Measurements from ENCODE around the gene GFER.
"Not testable (repeated sequence)": the region's sequence is repeated elsewhere in the genome, so short reads cannot be mapped to it uniquely, and the experiment has no call there.

The GFER gene

DNA sequence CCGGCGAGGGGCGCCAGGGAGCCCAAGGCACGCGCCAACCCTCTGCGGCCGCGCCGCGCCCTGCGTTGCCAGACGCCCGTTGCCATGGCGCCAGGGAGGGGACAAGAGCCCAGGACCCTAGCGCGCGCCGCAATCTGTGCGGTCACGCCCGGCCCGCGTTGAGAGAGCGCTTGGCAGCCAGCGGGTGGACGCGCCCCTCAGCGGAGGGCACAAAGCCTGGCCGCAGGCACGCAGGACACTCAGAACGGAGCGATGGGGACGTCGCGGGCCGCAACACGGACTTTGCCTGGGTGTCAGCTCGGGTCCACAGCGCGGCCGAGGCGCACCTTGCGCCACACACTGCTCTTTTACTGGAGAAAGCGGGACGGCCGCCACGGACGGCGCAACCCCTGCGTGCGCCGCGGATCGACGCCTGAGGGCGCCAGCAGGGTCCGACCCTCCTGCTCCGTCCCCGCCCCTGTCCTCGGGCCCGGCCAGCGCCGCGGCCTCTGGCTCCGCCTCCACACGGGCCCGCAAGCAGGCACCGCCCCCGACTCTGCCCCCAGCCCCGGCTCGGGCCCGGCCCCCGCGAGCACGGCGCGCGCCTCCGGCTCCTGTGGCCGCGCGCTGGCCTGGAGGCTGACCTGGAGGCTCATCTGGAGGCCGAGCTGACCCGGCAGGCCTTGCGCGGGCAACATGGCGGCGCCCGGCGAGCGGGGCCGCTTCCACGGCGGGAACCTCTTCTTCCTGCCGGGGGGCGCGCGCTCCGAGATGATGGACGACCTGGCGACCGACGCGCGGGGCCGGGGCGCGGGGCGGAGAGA, at the start of gene GFER:
Gene GFER (plus strand): TSS at position 650 of the 803 bp plus-strand sequence. CDS start 26 bp downstream, at position 676.
- DNase-seq (ENCODE audit: low spot score), result peak; percentile 74

DNA sequence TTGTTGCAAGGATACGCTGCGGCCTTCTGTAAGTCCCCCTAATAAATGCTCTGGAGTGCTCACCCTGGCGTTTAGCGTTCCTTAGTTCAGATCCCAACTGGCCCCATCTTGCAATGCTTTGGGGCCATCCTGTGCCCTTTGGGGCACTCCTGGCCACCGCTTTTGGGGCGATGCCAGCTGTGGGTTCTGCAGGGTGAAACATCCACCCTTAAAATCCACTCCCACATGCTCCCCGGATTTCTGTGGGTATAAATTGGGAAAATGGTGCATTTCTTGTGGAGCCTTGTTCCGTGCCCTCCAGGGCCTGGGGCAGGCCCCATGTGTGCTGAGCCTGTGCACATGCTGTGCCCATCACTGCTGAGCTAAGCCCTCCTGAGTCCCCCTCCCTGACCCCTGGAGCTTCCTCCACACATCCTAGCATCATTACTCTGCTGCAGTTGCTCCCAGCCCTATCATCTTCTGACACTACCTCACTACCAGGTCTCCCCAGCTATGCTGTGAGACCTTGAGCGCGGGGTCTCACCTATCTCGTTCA, 47.0 kb upstream of the GFER start:
- no peak for DNase-seq (ENCODE audit: low spot score)

DNA sequence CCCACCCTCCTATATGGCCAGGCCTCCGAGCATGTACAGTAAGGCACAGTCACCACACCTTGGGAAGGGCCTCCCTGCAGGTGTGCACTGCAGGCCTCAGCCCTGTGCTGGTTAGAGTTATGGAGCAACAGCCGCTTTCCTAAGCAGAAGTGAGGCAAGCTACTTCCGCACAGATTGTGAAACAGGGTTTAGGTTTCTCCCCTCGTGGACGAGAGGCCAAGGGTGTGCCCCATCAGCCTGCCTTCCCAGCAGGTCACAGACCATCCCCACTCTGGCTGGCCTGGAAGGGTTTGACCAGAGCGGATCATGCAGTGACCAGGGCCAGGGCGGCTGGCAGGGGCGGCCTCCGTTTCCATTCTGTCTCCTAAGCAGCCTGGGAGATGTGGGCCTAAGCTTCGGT, 45.7 kb upstream of the GFER start:
- no peak for DNase-seq (ENCODE audit: low spot score)

DNA sequence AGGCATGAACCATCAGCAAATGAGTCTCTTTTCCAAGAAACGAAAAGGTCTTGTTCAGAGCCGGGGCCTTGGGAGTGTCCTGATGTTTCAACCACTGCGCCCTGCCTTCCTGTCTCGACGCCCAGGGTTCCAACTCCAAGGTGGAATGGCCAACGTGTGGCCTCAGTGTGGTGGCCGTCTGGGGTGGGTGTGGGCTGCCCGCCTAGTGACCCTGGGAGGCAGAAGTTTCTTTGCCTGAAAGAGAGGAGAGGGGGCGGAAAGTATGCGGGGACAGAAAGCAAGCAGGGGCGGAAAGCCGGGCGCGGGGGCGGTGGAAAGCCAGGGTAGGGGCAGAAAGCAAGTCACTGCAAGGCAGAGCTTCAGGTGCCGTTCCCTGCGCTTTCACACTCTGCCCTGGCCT, 45.1 kb upstream of the GFER start:
- DNase-seq (ENCODE audit: low spot score), result no peak

DNA sequence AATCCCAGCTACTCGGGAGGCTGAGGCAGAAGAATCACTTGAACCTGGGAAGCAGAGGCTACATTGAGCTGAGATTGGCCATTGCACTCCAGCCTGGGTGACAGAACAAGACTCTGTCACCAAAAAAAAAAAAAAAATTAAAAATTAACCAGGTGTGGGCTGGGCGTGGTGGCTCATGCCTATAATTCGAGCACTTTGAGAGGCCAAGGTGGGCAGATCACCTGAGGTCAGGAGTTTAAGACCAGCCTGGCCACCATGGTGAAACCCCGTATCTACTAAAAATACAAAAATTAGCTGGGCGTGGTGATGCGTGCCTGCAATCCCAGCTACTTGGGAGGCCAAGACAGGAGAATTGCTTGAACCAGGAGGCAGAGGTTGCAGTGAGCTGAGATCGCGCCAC, 44.2 kb upstream of the GFER start:
- not testable (repeated sequence) for DNase-seq (ENCODE audit: low spot score)

DNA sequence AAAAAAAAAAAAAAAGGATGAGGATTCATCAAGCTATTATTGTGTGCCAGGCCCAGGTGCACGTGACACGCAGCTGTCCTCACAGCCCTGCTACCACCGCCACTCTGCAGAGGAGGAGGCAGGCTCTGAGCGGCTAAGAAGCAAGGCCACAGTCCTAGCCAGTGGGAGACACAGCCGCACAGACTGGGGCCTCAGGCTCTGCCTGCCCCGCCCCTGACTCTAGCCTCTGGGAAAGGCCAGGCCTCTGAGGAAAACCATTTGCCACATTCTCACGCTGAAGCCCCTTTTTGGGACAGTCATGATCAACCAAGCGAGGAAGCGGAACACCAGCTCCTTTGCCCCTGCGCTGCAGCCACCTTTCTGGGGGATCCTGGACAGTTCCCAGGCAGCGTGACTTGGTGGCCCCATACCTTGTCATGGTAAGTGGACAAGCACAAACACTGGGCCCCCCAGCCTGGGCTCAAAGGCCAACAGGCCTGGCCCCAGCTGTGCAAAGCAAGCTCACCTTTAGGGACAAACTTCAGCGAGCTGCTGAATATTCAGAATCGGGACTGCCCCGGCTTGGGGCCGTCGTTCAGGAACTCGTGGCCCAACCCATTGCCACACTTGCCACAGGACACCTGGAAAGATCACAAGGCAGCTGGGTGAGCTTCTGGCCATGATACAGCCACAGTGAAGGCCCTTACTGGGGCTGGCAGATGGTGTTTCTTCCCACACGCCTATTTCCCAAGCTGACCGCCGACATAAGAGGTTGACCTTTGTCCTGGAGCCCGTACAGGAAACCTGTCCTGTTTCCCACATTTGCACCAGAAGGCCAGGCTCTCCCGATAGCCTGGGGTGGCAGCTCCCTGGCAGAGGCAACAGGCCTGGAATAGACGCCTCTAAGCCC, 43.5 kb upstream of the GFER start:
- DNase-seq (ENCODE audit: low spot score), result no peak

DNA sequence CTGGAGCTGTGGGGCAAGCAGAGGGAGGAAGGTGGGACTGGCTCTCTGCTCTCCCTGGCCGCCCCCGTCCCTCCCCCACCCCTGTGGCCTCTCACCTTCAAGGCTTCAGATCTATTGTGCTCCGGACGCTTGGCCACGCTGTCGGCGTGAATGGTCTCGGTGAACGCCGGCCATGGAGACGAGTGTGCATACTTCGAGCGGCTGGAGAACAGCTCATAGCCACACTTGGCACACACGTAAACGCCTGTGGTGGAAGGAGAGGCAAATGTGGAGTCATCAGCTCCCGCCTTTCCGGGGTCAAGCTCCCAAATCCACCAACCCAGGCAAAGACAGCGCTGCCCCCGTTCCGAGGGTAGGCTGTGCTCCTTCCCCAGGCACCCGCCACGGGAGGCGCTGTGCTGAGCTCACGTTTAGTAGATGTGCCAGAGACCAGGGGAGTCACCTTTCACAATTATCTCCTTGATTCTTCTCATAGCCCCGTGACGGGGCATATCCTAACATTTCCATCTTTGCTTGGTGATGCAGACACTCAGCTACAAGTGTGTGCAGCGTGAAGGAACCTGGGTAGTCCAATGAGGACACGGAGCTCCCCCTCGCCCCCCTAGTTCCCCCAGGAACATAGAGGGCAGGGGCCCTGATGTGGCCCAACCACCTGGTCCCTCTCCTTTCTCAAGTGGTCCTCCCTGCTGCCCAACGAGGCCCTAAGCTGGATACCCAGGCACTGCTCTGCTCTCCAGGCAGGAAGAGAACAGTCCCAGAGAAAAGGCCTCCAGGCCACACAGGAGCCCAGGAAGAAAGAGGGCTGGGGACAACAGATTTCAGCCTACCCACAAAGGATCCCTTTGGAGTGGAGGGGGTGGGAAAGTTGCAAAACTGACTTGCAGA, 42.6 kb upstream of the GFER start:
- no peak for DNase-seq (ENCODE audit: low spot score)

DNA sequence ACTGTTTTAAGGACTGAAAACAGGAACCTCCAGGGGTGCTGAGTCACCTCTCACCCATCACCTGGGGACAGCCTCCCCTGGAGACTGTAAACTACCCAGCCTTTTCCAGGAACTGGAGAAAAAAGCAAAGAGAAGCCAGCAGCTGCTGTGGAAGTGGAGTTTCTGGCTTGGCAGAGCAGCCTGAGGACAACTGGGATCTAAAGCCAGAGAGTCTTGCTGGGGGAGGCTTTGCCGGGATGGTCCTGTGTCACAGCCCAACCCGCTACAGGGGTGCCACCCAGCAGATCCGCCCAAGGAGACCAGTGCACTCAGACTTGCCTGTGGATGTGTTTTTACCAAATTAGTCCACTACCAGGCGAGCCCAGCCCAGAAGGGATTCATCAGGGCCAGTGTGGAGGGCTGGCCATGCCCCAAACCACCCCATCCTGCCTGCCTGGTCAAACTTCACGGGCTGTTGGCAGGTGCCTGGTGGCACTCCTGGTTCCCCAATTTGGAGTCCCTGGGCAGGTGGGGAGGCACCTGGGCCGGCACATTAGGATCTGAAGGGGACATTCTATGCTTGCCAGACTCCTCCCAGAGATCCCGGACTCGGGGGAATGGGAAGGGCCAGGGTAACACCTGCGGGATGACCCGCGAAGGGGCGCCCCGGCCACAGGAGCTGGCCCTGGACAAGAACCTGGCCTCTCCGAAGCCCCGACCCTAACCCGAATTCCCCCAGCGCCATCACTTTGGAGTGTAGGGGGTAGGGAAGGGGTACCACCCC, 41.8 kb upstream of the GFER start:
- peak; percentile 19 for DNase-seq (ENCODE audit: low spot score)

DNA sequence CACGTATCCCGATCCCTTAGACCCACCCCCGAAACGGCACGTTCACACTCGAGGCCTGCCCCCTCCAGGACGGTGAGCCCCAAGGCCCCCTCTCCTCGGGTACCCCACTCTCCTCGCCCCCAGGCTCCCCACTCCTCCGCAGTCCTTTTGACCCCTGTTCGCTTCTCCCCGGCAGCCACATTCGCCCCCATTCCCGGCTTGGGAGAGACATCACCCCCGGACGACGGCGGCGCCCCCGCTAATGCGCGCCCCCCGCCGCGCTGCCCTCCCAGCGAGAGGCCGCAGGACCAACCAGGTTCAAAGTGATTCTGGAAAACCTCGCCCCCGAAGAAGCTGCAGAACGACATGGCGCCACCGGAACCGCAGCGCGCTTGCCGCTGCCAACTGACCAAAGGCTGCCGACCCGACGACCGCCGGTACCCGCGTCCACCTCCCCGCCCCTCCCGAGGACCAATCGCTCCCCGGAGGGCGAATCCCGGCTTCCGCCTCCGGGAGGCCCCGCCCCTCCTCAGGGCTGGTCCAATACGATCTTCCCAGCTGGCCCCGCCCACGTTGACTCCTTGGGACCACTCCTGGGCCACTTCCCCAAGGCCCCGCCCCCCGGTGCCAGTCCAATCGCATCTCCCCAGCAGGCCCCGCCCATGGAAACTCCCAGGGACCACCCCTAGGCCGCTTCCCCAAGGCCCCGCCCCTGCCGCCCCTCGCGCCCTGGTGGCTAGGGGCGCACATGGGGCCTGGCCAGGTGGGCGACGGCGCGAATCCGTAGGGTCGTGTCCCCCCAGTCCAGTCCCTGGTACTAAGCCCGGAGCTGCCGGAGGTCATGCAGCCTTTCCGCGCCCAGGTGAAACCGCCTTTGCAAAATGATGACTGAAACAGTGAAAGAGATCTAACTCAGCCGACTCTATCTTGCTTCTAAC, 40.9 kb upstream of the GFER start, which contains the start of gene MSRB1:
Gene MSRB1 (minus strand): TSS at position 390 of the 917 bp plus-strand sequence. CDS start 43 bp downstream, at position 347.
- DNase-seq (ENCODE audit: low spot score), result peak; percentile 98

DNA sequence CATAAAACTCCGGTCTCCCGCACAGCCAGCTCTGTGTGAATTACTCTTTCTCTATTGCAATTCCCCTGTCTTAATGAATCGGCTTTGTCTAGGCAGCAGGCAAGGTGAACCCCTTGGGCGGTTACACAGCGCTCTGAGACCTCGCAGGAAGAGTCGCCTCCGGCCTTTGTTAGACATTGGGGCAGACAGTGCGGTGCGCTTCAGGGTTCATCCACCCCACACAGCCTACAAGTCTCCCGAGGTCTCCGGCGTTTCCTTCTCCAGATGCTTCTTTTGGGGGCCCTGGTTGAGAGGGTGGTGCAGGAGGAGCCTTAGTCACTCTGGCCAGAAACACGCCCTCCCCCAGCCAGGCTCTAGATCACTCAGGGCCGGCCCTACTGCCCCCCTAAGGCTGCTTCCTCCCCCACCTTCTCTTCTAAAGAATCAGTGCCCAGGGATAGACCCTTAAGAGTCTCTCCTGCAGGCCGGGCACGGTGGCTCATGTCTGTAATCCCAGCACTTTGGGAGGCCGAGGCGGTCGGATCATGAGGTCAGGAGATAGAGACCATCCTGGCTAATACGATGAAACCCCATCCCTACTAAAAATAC, 39.3 kb upstream of the GFER start:
- DNase-seq (ENCODE audit: low spot score), result no peak

DNA sequence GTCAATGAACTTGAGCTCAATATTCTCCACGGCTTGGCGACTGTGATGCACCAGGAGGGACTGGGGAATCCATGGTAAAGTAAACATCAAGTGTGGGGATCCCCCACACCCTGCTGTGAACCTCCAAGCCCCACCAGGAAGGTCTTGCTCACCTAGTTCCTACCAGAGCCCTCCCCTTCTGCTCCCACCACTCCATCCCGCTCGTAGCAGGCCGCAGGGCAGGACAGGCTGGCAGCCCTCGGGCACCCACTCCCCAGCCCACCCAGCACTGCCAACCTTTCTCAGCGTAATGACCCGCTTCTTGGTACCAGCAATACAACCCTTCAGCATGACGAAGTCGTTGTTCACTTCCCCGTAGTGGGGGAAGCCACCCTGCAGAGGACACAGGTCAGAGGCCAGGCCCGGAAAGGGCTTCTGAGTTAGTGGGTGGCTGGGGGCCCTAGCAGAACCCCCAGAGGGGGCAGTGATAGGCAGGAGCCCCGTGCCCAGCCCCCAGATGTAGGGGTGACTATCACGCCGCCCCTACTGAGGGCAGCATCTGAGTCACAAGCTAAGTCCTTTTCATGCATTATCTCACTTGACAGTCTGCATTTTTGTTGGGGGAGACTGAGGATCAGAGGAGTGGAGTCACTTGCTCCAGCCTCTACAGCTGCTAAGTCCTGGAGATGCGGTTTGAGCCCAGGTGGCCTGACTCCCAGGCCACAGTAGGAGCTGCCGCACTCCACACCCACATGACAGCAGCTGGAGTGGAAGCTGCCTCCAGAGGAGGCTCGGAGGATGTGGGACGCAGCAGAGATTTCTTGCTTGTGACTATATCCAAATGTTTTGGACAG, 38.2 kb upstream of the GFER start:
- DNase-seq (ENCODE audit: low spot score), result no peak

DNA sequence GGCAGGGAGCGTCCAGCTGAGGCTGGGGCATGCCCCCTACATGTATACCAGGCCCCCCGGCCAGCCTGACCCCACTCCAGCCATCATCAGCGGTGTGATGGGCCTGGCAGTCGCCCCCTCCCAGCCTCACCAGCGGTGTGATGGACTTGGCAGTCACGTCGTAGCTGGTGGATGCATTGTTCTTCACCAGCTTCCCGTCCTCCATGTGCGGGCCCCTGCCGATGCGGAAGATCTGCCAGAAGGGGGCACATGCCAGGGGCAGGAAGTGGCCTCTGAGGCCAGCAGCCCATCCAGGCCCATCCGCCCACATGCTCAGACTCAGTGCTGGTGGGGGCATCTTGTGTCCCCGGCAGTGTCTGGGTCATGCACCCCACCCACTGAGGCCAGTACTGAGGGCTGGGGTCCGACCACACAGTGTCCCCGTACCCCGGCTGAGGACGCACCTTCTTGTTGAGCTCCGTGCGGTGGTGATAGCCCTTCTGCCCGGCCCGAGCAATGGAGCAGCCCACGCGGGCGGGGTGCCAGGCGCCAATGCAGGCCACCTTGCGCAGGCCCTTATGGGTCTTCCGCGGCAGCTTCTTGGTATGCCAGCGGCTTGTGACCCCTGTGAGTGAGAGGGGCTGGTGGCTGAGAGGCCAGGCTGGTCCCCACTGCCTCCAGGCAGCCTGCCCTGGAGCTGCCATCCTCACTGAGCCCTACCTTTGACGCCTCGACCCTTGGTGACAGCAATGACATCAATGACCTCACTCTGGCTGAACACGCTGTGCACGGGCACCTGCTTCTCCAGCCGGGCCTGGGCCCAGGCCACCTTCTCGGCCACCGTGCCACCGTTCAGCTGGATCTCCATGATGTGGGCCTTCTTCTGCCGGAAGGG, 37.3 kb upstream of the GFER start:
- DNase-seq (ENCODE audit: low spot score), result no peak

DNA sequence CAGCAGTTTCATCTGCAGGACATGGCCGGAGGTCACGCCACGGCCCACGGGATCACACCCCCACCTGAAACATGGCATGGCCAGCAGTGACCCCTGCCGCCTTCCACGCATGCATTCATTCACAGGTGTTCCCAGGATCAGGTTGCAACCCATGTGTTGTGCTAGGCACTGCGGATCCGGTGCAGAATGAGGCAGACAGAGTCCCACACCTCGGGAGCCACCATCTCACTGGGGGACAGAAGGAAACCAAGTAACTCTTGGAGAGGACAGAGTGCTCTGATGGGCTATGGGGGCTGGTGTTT, 36.7 kb upstream of the GFER start:
- no peak for DNase-seq (ENCODE audit: low spot score)

DNA sequence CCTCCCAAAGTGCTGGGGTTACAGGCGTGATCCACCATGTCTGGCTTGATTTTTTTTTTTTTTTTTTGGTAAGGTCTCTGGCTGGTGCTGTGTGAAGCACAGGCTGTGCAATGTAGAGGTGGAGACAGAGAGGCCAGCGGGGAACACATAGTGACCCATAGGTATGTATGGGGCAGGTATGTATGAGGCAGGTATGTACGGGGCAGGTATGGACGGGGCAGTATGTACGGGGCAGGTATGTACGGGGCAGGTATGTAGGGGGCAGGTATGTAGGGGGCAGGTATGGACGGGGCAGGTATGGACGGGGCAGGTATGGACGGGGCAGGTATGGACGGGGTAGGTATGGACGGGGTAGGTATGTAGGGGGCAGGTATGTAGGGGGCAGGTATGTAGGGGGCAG, 34.5 kb upstream of the GFER start:
- DNase-seq (ENCODE audit: low spot score), result no peak

DNA sequence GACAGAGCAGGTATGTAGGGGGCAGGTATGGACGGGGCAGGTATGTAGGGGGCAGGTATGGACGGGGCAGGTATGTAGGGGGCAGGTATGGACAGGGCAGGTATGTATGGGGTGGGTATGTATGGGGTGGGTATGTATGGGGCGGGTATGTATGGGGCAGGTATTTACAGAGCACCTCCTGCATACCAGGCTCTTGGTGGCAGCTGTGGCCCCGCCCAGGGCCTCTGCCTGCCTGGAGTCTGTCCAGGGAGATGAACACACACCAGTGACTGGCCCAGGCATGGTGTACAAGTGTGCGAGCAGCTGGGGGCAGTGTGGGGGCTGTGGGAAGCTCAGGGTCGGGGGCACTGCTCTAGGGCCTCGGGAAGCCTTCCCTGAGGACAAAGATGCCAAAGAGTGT, 33.9 kb upstream of the GFER start:
- DNase-seq (ENCODE audit: low spot score), result no peak

DNA sequence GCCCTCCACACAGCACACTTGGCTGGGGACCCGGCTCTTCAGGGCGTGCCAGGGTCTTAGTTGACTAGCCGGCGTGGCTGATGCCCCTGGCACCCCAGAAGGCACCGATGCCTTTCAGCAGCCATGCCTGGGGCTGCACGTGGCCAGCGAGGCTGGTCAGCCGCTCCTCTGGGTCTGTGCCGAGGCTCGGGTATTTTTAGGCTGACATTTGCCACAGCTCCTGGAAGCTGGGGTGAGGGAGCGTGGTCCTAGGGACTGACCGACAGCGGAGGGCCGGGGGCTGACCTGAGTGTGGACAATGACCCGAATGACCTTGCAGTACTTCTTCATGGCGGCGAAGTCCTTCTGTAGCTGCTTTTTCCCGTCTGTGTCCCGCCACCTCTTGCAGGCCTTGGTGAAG, 33.4 kb upstream of the GFER start:
- DNase-seq (ENCODE audit: low spot score), result no peak

DNA sequence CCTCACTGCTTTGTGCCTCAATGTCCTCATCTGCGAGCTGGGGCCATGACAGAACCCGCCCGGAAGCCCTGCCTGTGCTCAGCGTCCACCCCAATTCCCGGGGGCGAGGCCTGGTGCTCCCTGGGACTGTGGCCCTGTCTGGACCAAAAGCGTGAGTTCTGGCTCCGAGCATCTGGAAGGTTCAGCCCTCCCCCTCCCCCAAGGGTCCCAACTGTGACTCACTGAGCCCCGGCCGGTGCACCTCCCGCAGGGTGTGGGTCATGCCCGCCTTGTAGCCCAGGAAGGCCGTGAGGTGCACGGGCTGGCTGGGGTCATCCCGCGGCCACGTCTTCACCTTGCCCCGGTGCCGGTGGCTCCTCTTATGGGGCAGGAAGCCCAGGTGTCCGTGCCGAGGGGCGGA, 30.3 kb upstream of the GFER start:
- DNase-seq (ENCODE audit: low spot score), result no peak
